ENCODE data around the gene KCNE1. TPM values are rescaled to one million over a fixed set of nuclear protein-coding genes. Genes with fewer than 3 reads are reported as not detected.

The KCNE1 gene
- total RNA-seq, 6 experiments from 2014 or later = 1.3 to 5.4 (median 2.3) TPM

DNA sequence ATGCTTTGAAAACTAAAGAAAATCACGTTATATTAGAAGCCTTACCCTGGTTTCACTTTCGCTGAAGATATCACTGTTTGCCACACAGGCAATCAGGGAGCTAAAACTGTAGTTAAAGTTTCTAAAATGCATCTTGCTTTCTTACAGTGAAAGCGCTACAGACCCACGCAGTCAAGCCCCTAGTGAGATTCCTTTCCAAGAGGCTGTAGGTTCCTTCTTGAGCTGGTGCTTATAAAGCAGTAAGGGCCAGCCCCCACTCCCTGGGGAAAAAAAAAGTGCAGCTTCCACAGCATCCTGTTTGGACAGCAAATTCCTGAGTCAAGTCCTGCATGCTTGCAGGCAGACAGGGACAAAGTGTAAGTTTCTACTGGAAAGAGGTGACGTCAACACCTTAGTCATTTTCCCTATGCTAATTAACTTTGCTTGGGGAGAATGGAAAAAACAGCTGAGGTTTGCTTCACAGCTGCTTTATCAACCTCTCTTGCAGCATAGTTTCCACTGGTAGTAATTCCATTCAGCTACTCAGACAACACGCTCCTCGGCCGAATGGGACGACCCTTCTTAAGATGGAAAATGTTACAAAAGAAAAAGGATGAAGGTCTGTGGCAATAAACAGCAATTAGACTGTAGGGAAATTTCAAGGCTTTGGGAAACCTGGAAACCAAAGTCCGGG lies 14.7 kb upstream of the KCNE1 start:
- WGBS (ENCODE audit: insufficient coverage, low coverage, low lambda C conversion rate, missing lambda C conversion rate) = 2% methylated on average over 10 of the region's 10 CpGs
- TF ChIP-seq POLR2A (IDR thresholded peaks at IDR 0.05) (peak; percentile 97), CTCF (IDR thresholded peaks at IDR 0.05) (no peak)
- no peaks in the 10 kb centered on the region for H3K9me3 ChIP-seq
- no peaks in the 10 kb centered on the region for H3K27me3 ChIP-seq
- H3K4me3 ChIP-seq = peak overlapping the region; percentile 30 to 66 (median 45)
- peaks cover 0 to 45% (median 18%) of the 10 kb centered on the region in 4 donors for H3K4me1 ChIP-seq
- DNase-seq (peak; percentile 59 to 79 (median 77)), ATAC-seq (peak; percentile 49 to 73 (median 72))
- H3K36me3 ChIP-seq = no peaks in the 10 kb centered on the region
- intact Hi-C loops (cut with DNase I) = no loop called here
- H3K27ac ChIP-seq = peak overlapping the region; percentile 91 to 97 (median 95)

DNA sequence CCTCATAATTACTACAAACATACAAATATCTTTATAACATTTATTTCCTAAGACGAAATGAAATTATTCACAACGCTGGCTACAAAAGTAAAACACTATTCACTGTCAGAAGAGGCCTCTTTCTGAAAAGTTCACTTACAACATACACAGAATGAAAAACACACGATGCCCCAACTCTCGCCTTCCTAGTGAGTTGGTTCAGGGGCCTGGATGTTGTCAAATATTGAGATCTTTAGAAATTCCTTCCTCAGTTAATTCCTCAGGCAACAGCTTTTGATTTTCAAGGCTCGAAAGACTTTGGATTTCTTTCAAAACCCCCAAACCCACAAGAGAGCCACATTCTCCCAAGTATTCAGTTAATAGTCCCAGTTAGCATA lies 14.2 kb upstream of the KCNE1 start:
- Histone ChIP-seq H3K9me3 (no peaks in the 10 kb centered on the region), H3K4me3 (peak overlapping the region; percentile 30 to 66 (median 45)), H3K36me3 (peaks cover 0 to 3% (median 0%) of the 10 kb centered on the region in 4 donors), H3K27me3 (no peaks in the 10 kb centered on the region), H3K4me1 (peaks cover 0 to 46% (median 19%) of the 10 kb centered on the region in 4 donors), H3K27ac (peak overlapping the region; percentile 91 to 97 (median 95))
- intact Hi-C loops (cut with DNase I) = no loop called here
- 6% methylated on average over 5 of the region's 5 CpGs for WGBS (ENCODE audit: insufficient coverage, low coverage, low lambda C conversion rate, missing lambda C conversion rate)
- TF ChIP-seq CTCF (IDR thresholded peaks at IDR 0.05) = no peak
- ATAC-seq (no peak), DNase-seq (no peak)

- ATAC-seq = peak; percentile 1 to 10 (median 6)
- H3K27ac ChIP-seq = peak overlapping the region; percentile 91 to 97 (median 95)
- peak overlapping the region; percentile 30 to 66 (median 45) for H3K4me3 ChIP-seq
Observed at GRCh38 chr21:34524646-34525601, 12.9 kb upstream of the KCNE1 start.

More at GRCh38 chr21:34524646-34525601, 12.9 kb upstream of the KCNE1 start:
- Histone ChIP-seq H3K9me3 (no peaks in the 10 kb centered on the region), H3K36me3 (peaks cover 0 to 7% (median 2%) of the 10 kb centered on the region in 4 donors), H3K27me3 (no peaks in the 10 kb centered on the region), H3K4me1 (peaks cover 0 to 46% (median 19%) of the 10 kb centered on the region in 4 donors)
- no peak for TF ChIP-seq CTCF (IDR thresholded peaks at IDR 0.05)
- TF ChIP-seq POLR2A (IDR thresholded peaks at IDR 0.05) = peak; percentile 44
- 35% methylated on average over 29 of the region's 31 CpGs for WGBS (ENCODE audit: insufficient coverage, low coverage, low lambda C conversion rate, missing lambda C conversion rate)
- no peak for DNase-seq
- intact Hi-C loops (cut with DNase I) = no loop called here

Measured in right lobe of liver (tissue), 6 donors.